DMS 273 (cell line): Measurements from ENCODE around the gene TMEM108.
"Not testable (repeated sequence)": the region's sequence is repeated elsewhere in the genome, so short reads cannot be mapped to it uniquely, and the experiment has no call there.

Experiments used
- DNase-seq: peaks from one replicate; lab custom pipeline; 2025; ENCODE audit not compliant: unreplicated experiment; lab: John Stamatoyannopoulos, UW

TMEM108 gene

GRCh38 chr3:133038089-133038730 is at the start of gene TMEM108:
TMEM108 (plus strand) TSS chr3:133038391.
- peak; percentile 97 for DNase-seq

DNA sequence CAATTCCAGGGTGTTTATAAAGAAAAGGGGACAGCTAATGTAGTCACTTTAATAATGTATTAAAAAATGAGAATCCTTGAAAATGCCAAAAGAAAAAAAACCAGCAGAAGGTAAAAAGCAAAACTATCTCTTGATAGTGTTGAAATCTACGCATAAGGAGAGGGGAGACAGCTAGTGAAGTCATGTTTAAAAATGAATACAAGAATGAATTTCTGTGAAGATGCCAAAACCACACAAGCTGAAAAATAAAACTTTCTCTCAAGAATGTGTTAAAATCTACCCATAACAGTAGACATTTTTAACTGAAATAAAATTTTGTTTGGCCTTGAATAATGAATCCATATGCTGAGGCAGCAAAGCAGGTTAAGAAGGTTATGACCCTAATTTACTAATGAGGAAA is 42.2 kb upstream of the TMEM108 start:
- DNase-seq: no peak

GRCh38 chr3:132997404-132998185 is 40.6 kb upstream of the TMEM108 start:
- no peak for DNase-seq

DNA sequence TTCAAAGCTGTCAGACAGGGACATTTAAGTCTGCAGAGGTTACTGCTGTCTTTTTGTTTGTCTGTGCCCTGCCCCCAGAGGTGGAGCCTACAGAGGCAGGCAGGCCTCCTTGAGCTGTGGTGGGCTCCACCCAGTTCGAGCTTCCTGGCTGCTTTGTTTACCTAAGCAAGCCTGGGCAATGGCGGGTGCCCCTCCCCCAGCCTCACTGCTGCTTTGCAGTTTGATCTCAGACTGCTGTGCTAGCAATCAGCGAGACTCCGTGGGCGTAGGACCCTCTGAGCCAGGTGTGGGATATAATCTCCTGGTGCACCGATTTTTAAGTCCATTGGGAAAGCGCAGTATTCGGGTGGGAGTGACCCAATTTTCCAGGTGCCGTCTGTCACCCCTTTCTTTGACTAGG is 33.2 kb upstream of the TMEM108 start:
- not testable (repeated sequence) for DNase-seq

DNA sequence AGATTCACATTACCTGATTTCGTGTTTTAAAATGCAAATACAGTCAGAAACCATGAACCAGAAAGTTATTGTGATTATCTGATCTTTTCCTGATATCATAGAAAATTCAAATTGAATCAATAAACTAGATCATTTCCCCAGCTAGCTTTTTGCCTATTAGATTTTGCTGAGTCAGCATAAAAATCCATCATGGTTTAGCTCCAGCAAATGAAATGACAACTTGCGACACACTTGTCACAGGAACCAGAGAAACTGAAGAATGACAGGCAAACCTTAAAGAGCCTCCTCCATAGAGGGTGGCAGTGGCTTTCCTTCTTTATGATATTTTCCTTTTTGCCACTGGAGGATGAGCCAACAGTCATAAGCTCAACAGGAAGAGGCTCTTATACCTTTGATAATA is 30.6 kb upstream of the TMEM108 start:
- DNase-seq: no peak

DNA sequence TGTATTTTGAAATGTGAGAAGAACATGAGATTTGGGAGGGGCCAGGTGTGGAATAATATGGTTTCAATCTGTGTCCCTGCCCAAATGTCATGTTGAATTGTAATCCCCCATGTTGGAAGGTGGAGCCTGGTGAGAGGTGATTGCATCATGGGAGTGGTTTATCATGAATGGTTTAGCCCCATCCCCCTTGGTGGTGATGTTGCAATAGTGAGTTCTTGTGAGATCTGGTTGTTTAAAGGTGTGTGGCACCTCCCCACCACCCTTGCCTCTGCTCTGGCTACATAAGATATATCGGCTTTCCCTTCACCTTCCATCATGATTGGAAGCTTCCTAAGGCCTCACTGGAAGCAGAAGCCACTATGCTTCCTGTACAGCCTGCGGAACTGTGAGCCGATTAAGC is 23.9 kb upstream of the TMEM108 start:
- DNase-seq: no peak

- DNase-seq: not testable (repeated sequence)
Measured at GRCh38 chr3:133015573-133015972, 22.6 kb upstream of the TMEM108 start.

- no peak for DNase-seq
Measured at GRCh38 chr3:133016838-133017309, 21.3 kb upstream of the TMEM108 start.

GRCh38 chr3:133018921-133019320 is 19.3 kb upstream of the TMEM108 start:
- no peak for DNase-seq

DNA sequence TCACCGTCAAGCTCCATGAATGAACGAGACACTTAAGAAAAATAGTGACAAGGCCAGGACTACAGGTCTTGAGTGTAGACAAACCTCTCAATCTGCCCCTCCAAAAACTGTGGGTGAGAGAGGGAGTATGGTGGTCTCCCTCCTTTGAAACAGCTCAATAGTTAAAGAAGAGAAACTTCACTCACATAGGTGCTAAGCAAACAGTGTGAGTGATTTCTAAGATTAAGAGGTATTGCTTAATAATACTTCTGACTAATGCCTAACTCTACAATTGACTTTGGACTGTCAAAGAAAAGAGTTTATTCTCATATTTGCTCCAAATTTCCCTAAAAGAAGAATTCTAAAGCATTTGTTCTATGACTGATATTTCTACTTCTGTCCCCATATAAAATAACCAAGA is 17.0 kb upstream of the TMEM108 start:
- DNase-seq: no peak

- no peak for DNase-seq
Measured at GRCh38 chr3:133023362-133023761, 14.8 kb upstream of the TMEM108 start.

GRCh38 chr3:133025546-133025945 is 12.6 kb upstream of the TMEM108 start:
- DNase-seq: no peak

- DNase-seq: no peak
Measured at GRCh38 chr3:133032301-133032700, 5.9 kb upstream of the TMEM108 start.

GRCh38 chr3:133037436-133037835 is 755 bp upstream of the TMEM108 start:
- peak; percentile 48 for DNase-seq

GRCh38 chr3:133038731-133039375 is 662 bp downstream of the TMEM108 start:
- DNase-seq: peak; percentile 72

- peak; percentile 95 for DNase-seq
Measured at GRCh38 chr3:133040696-133041523, 2.7 kb downstream of the TMEM108 start.

DNA sequence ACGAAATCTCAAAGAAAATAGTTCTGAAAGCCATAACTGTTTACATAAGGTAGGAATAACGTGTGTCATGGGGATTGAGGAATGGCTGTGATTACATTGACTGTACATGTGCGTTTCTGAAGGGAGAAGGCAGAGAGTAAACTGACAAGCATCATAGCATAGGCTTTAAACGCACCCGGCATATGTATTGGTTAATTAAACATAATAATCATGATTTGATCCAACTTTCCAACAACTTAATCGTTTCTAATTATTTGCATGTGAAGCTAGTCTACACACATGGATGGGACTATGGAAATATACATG is 3.3 kb downstream of the TMEM108 start:
- DNase-seq: no peak

DNA sequence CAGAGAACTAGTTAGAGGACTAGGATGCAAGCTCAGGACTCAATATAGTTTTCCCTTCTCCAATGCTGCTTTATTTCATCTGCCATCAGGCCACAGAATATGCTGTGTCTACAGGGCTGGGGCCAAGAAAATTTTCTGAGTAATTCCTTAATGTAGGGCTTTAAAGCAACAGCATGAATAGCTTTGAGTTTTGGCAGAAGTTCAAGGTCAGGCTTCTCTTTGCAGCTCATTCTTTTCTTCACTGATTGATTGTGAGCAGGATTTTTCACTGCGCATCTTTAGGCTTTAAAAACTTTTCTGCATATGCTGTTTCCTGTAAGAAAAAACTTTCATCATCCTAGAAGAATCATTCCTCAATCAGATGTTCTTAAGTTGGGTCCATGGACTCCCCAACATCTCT is 4.6 kb downstream of the TMEM108 start:
- peak; percentile 9 for DNase-seq

- DNase-seq: no peak
Measured at GRCh38 chr3:133047980-133048379, 9.8 kb downstream of the TMEM108 start.

GRCh38 chr3:133049491-133049890 is 11.3 kb downstream of the TMEM108 start:
- DNase-seq: no peak

GRCh38 chr3:133050891-133051290 is 12.7 kb downstream of the TMEM108 start:
- no peak for DNase-seq
